Raji (cell line): ENCODE measurements around the gene PPP1R27.

ENCODE experiments used
- POLR2A ChIP-seq: IDR thresholded peaks from 2 replicates; pipeline ENCODE4 v1.6.1; 2011; ENCODE audit warnings: low read depth, low read length, control low read depth; ENCODE audit not compliant: insufficient read depth

The PPP1R27 gene

GRCh38 chr17:81821603-81822311 is 13.1 kb downstream of the PPP1R27 start:
- no peak for TF ChIP-seq POLR2A

- no peak for TF ChIP-seq POLR2A
These were observed 13.7 kb downstream of the PPP1R27 start for GRCh38 chr17:81821147-81821546.

GRCh38 chr17:81819708-81820107 is 15.1 kb downstream of the PPP1R27 start:
- no peak for TF ChIP-seq POLR2A

- TF ChIP-seq POLR2A, result no peak
These were observed 17.1 kb downstream of the PPP1R27 start for GRCh38 chr17:81817758-81818147.

GRCh38 chr17:81815646-81815986 is 19.2 kb downstream of the PPP1R27 start:
- TF ChIP-seq POLR2A, result no peak

- TF ChIP-seq POLR2A, result no peak
These were observed 19.9 kb downstream of the PPP1R27 start for GRCh38 chr17:81814748-81815645.

GRCh38 chr17:81813861-81814683 is 20.8 kb downstream of the PPP1R27 start:
- TF ChIP-seq POLR2A, result no peak

- TF ChIP-seq POLR2A, result no peak
These were observed 21.5 kb downstream of the PPP1R27 start for GRCh38 chr17:81813371-81813684.

- TF ChIP-seq POLR2A, result no peak
These were observed 22.1 kb downstream of the PPP1R27 start for GRCh38 chr17:81812571-81813370.

GRCh38 chr17:81811705-81812570 is 22.9 kb downstream of the PPP1R27 start:
- TF ChIP-seq POLR2A, result no peak

GRCh38 chr17:81810892-81811704 is 23.8 kb downstream of the PPP1R27 start:
- no peak for TF ChIP-seq POLR2A

GRCh38 chr17:81810476-81810875 is 24.4 kb downstream of the PPP1R27 start:
- TF ChIP-seq POLR2A, result no peak

GRCh38 chr17:81809556-81809998 is 25.3 kb downstream of the PPP1R27 start:
- TF ChIP-seq POLR2A, result no peak
